ENCODE results near the gene NUDT1.

NUDT1 gene

DNA sequence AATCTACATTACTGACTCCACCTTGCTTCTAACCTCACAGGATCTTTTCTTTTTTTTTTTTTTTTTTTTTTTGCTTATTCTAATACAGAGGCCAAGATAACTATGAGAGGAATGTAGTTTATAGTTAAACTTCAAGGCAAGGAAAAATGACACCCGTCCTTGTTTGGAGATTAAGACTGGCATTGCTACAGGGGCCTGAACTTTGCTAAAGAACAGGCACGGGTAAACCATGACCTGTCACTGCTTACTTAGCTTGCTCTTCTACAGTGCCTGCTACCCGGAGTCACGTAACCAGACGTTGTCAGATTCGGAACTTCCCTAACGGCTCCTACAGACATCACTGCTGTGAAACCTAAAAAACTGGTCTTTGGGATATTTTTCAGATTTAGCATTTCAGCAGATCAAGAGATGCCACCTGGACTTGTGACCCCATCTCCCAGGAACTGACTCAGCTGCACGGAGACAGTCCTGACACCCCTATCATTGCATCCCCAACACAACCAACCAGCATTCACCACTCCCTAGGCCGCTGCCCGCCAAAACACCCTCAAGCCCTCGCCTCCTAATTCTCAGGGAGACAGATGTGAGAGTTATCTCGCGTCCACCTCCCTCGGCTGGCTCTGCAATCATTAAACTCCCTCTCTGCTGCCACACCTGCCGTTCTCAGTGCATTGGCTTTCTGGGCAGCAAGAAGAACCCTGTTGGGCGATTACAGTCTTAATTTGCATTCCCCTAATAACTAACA, 36.8 kb upstream of the NUDT1 start:
- DNase-seq: no peak

DNA sequence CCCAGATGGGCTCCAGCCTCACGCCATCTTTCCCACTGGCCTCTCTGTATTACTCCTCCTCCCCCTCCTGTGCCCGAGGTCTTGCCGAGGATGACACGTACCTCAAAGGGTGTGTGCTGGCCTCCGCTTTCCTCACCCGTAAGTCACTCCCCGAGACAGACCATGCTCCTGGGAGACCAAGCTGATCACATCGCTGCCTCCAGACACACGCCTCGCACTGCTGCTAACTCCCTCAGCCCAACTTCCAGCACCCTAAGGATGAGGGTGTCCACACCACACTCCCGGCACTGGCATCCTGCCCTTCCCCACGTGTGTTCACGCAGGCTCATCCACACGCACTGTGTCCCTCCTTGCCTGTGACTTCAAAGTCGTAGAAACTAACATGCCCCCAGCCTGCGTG, 33.3 kb upstream of the NUDT1 start:
- DNase-seq: no peak

DNA sequence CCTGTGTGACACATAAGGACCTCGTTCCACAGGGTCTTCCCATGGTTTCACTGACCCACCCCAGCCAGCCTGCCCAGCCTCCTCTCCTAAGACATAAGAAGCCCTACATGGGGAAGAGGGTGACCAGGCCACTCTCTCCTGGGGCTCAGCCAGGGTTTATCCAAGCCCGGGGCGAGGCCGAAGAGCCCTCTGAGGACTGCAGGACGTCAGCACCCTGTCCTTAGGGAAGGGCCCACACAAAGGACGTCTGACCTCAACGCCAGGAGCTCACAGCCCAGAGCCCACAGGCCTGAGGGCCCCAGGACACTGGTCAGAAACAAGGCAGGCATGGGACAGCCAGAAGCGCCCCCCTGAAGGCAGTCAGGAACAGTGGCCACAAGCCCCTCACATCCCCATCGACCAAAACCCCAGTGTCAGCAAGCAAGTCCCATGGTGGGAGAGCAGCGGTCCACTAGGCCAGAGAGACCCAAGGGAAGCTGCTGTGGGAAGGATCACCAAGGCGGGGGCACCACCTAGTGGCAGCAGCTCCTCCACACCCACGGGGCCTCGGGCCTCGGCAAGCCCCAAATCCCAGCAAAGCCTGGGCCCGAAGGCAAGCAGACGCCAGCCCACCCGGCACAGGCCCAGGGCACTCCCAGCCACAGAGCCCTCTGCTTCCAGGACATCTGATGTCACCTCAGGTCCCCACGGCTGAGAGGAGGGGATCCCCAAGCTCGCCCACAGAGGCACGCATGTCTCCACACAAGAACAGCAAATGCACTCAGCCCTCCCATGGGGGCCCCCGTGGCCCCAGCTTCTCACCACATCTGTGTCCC, 32.7 kb upstream of the NUDT1 start:
- peak; percentile 42 for DNase-seq

DNA sequence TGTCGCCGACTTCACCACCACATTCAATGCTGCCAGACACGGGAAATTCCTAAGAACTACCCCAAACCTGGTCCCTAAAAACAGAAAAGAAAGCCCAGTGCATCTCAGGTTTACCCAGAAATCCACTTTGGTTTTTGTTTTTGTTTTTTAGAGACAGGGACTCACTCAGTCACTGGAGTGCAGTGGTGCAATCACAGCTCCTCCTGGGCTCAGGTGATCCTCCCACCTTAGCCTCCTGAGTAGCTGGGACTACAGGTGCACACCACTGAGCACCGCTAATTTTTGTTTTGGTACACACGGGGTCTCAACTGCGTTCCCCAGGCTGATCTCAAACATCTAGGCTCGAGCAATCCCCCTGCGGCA, 32.1 kb upstream of the NUDT1 start:
- no peak for DNase-seq

DNA sequence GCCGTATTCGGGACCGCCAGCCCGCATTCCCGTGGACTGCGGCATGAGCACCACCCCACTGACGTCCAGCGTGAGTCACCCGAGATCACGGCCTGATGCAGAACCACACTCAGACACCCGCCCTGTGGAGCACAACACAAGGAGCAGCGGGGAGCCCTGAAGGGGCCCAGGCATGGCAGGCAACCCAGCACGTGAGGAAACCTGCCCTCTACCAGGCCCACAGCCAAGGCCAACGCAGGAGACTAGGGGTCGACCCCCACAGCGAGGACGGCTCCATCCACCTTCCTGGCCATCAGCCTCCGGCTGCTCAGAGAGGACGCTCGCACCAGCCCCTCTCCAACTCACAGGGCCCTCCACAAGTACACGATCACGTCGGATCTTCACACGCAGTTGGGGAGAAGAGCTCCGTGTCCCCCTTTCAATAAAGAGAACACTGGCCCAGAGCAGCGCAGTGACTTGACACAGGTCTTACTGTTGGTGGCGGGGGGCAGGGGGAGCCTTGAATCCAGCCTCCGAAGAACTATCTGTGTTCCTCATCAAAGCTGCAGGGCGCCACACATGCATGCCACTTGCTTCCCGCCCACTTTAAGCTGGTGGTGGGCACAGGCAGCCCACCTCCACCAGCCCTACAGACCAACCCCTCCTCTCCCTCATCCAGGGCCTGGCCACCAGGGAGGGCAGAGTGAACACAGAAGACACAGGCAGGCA, 31.3 kb upstream of the NUDT1 start:
- DNase-seq: no peak

DNA sequence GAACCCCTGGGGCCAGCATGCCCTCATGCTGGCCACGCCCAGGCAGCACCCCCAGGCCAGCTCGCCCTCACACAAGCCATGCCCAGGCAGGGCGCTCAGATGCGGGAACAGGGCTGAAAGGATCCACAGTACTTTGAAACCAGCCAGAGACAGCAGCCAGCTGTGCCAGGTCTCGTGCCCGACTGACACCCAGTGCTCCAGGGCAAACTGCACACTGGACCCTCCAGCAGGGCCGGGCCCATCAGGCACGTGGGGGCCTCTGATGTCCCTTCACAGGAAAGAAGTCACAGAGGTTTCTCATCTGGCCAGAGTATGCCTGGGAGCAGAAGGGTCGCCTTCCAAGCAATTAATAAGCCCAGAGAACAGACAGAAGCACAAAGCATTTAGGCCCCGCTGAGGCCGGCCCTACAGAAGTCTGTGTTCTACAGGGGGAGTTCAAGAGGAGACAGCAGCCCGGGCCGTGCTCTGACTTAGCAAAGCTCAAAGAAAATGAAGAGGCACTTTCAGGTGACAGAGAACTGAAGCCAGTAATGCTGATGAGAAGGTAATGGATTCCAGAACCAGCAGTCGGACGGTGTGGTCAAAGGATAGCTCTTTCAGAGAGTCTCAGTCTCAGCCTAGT, 30.7 kb upstream of the NUDT1 start:
- DNase-seq: no peak

DNA sequence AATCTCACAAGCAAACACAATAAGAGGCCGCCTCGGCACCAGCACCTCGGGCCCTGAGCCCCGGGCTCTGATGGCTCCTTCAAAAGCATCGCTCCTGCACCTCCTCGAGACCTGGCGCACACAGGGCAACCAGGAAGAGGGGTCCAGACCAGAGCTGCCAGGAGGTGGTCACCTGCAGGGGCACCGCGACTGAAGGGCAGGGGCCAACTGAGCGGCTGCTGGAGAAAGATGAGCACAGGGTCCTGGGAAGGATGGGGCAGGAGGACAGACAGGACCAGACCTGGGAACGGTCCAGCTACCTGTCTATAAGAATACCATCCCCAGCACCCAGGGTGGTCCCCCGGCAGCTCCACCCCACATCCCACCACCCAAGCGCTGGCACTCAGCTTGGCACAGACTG, 30.1 kb upstream of the NUDT1 start:
- no peak for DNase-seq

DNA sequence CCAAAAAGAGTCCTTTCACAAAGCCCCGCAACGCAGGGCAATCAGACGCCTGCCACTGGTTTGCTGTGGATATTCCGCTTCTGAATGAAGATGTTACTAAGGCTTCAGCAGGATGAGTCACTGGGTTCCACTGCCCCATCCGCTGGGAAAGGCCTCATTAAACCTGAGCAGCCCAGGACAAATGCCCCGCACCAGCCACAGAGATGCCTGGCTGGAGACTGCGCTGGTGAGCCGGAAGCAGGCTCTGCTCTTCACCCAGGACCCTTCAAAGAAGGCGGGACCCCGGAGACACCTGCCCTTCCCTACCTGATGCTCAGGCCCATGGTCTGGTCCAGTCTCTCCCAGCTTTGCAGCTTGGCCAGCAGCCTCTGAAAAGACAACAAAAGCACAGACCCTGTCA, 29.1 kb upstream of the NUDT1 start:
- DNase-seq: no peak

DNA sequence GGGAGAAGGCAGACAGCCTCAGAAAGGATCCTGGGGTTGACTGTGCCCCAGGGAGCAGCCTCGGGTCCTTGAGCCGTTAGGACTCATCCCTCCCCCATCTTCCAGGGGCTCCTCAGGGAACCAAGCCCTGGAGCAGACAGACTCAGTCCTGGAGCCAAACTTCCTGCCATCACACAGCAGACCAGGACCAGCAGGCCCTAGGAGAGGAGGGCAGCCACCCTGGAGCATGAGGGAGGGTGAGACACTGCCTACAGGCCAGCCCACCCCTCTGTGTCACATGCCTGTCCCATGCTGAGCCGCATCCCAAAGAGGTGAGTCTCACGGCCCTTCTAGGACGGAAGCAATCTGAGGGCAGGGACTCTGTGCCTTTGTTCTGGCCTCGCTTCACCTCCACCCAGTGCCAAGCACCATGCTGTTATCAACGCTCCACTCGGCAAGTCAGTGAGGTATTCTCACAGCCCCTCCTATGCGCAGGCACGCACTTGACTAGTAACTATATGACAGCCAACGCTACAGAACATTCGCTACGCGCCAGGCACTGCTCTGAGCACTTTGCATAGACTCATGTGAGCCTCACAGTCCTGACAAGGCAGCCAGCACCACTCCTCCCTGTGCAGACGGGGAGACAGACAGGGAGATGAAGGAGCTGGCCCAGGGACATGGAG, 28.3 kb upstream of the NUDT1 start:
- DNase-seq: no peak

DNA sequence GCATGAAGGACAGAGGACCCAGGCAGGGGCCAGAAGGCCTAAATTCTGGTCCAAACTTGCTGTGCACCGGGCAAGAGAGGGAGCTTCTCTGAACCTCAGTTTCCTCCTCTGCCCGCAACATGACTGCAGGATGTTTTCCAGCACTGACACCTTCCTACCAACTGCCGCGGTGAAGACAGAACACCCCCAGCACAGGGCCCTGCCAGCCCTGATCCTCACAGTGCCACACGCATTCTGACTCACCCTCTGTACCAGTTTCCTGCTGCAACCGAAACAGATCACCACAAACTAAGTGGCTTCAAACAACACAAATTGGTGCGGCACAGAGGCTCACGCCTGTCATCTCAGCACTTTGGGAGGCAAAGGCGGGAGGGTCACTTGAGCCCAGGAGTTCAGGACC, 27.4 kb upstream of the NUDT1 start:
- DNase-seq: peak; percentile 43

DNA sequence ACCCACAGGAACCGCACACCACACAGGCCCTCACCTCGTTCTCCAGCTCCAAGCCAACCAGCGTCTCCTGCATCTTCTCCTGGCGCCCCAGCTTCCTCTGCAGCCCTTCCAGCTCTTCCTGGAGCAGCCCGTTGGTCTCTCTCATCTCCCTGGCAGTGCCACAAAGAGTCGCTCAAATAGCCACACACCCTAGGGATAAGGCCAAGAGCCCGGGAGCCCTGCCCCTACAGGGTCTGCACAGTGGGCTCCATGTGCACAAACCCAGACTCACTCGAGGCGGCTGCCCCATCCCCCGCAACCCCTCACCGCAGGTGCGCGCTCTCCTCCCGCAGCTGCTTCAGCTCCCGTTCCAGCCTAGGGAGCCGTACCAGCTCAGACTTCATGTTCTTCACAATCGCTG, 26.2 kb upstream of the NUDT1 start:
- DNase-seq: no peak

DNA sequence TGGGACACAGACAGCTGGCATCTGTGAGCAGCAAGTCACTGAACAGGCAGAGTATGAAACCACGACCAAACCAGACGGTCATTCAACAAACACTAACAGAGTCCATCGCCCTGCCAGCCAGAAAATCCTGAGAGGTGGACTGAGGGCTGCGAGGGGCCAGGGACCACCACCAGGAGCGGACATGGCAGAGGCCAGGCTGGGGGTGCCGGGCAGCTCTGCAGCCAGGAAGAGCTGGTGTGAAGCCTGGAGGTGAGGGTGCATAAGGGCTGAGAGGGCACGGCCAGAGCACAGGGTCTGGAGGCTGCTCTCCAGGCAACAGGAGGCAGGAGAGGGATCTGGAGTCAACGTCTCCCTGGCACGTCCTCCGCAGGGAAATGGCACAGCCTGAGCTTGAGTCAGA, 24.8 kb upstream of the NUDT1 start:
- no peak for DNase-seq

DNA sequence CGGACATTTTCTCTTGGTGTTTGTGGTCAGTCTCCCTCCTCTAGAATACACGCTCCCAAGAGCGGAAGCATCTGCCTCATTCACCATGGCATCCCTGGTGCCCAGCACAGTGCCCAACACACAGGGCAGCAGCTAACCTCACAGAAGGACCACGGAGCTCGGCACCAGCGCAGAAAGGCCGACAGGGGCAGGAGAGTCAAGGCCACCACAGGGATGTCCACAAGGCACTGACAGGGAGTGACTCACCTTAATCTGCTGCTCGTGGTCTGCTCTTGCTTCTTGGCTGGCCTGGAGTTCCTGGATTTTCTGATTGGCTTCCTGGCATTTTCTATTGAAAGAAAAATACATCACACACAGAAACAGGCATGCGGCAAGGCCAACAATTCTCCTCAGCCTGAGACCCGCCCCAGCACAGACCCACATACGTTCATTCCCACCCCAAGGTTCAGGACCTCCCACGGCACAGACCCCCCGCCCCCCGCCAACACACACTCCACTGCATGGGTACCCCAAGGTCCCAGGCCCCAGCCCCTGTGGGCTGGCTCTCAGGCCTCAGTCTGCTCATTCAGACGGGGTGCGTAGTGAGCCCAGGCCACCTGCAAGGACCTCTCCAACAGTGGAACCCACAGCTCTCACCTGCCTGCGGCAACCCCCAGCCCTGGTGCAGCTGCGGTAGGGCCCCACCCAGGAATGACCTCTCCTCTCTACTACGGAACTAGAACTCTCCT, 24.1 kb upstream of the NUDT1 start:
- no peak for DNase-seq

DNA sequence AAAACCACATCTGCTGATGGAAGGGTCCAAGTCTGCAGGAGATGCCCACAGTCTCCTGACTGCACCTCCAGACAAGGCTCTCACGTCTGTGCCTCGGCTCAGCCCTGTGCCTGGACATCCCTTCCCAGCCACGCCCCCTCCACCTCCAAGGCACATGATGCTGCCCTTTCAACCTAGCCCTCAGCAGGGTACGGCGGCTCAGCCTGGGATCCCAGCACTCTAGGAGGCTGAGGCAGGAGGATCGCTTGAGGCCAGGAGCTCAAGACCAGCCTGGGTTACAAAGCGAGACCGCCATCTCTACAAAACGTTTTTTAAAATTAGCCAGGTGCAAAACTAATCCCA, 23.6 kb upstream of the NUDT1 start:
- DNase-seq: no peak

DNA sequence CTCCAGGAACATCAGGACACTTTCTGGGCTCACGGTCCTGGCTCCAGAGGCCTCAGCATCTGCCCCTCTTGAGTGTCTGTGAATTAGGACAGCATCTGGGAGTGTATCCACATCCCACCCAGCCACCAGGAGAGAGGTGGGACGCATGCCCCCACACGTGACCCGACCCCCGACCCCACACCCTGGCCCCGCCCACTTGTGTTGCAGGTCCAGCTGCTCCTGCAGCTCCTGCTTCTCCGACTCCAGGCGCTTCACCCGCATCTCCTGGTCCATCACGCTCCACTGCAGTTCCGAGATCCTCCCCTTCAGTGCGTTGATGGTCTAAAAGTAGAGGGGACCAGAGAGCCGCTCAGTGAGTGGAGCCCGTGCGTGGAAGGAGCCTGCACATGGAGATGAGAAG, 22.9 kb upstream of the NUDT1 start:
- DNase-seq: no peak

DNA sequence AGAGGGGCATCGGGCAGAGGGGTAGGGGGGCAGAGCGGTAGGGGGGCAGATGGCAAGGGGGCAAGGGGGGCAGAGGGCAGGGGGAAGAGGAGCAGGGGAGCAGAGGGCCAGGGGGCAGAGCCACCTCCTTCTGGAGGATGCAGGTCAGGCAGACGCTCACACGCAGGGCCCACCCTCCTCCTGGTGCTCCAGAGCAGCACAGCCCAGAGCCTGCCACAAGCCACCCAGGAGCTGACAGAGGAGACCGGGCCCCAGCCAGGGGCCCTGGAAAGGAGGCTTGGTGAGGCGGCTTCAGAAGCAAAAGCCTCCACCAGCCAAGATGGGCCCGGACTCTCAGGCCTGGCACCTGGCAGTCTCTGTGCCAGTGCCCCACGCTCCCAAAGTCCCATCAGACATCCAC, 22.4 kb upstream of the NUDT1 start:
- DNase-seq: no peak

DNA sequence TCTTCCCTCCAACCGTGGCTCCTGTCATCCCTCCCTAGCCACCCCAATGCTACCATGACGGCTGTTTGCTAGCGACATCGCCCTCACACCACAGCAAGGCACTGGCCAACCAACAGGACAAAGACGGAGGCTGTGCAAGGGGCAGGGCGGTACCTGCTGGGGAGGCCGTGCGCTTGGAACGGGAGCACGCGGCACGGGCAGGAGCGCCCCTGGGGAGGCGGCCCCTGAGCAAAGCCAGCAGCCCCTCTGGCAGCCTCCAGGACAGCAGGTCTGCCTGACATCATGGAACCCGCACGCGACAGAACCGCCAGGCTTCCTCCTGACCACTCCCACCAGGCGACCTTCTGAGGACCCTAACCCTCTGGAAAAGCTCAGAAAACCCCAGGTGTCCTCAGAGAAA, 22.0 kb upstream of the NUDT1 start:
- no peak for DNase-seq

DNA sequence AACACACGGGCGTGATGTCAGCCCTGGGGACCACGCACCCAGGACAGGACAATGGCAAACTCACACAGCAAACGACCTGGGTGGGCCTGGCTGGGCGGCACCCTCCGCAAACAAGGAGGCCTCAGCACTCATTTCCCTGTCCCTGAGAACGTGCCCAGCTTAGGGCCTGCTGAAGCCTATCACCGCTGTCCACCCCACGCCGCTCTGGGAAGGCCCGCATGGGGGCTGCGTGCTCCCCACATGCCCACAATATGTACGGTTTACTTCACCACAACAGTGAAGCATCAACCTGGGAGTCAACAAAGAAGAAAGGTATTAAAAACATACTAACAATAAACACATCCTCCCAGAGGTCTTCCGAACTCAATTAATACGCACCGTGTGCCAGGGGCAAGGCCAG, 21.5 kb upstream of the NUDT1 start:
- DNase-seq: no peak

DNA sequence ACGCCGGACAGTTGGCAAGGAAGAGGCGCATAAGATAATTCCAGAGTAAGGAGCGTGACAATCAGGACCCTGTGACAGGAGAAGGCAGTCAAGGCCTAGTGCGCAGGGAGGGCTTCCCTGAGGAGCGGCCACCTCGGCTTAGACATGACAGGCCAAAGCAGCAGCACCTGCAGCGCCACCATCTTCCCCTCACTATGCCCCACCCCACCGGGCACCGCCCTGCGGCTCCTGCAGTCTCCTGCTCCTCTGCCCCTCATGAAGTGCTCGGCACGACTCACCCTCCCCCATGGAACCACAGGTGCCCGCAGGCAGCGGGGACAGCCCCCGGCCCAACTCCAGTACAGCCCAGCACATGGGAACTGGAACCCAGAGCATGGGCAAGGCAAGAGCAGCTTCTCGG, 21.1 kb upstream of the NUDT1 start:
- DNase-seq: no peak

DNA sequence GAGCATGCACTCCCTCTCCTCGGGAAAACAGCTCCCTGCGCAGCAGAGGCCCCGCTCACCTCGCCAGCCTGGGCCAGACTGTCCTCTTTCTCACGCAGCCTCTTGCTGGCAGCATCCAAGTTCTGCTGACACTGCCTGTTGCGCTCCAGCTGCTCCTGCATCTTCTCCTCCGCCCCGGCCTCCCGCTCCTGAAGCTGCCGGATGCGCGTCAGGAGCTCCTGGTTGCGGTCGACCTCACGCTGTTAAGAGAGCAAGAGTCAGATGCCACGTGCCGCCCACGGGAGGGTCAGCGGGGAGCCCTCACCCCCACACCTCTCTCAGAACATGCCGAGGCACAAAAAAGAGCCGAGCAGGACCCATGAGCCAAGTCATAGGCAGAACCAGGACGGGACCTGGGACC, 19.5 kb upstream of the NUDT1 start:
- no peak for DNase-seq

DNA sequence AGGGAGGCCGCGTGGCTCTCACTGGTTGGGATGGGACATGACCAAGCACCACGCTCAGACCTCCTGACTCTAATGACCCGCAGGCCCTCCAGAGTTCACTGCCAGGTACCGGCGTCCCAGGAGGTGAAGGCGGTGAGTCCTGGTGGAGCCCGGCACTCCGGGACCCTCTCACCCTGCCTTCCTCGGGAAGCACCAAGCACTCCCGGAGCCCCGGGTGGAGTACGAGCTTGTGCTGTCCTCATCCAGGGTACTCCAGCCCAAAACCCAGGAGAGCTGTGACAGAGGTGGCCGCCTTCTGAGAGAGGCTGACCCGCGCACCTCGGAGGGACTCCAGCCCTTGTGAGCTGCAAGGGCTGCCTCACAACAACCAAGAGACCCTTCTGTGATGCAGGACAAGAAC, 18.7 kb upstream of the NUDT1 start:
- DNase-seq: no peak

DNA sequence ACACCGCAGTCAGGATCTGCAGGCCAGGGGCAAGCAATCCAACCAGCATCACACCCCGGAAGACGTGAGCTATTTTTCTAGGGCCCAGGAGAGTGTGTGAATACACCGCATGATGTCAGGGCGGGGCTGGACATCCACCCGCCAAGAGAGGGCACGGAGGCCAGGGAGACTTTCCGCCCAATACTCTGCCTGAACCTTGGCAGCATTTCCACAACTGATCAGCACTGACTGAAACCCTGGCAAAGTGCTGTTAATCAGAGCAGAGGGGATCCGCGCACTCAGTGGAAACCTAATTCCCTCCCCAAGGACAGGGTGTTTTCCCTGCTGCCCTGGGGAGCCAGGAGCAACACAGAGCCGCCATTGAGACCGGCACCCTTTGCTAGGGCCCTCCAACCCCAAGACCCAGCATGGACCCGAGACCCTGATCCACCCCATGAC, 17.5 kb upstream of the NUDT1 start:
- no peak for DNase-seq

DNA sequence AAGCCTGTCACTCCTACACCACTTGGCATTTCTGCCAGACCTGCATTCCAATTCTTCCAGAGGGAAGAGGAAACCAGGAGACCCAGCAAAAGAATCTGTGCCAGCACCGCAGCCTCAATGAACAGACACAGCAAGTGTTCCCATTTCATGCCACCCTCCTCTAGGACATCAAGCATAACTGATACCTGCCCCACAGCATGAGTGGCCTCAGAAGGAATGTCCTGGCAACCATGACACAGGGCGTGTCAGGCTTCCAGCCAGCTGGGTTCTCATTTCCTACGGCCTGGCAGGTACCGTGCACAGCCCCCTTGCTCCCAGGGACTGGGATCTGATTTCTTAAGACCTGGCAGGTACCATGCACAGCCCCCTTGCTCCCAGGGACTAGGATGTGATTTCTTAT, 17.1 kb upstream of the NUDT1 start:
- DNase-seq: no peak
